ENCODE data around the gene FHL2. TPM values are rescaled to one million over a fixed set of nuclear protein-coding genes. Genes with fewer than 3 reads are reported as not detected.

Gene FHL2
- total RNA-seq, 6 experiments from 2014 or later, result 4.2 to 36.6 (median 12.0) TPM

GRCh38 chr2:105376010-105376409 is 22.8 kb downstream of the FHL2 start:
- ATAC-seq (no peak), DNase-seq (no peak)
- Histone ChIP-seq H3K36me3 (peaks cover 0 to 3% (median 0%) of the 10 kb centered on the region in 4 donors), H3K27ac (peak overlapping the region in 1 of 3 donors; percentile 15), H3K4me1 (peaks cover 0 to 6% (median 0%) of the 10 kb centered on the region in 4 donors), H3K27me3 (no peaks in the 10 kb centered on the region), H3K9me3 (no peaks in the 10 kb centered on the region), H3K4me3 (no peak overlapping the region)
- intact Hi-C loops (cut with DNase I), result no loop called here
- 69% methylated on average over 6 of the region's 11 CpGs for WGBS (ENCODE audit: insufficient coverage, low coverage, low lambda C conversion rate, missing lambda C conversion rate)
- TF ChIP-seq POLR2A (IDR thresholded peaks at IDR 0.05), result no peak
- no peak for TF ChIP-seq CTCF (IDR thresholded peaks at IDR 0.05)

- DNase-seq (no peak), ATAC-seq (peak in 3 of 4 donors; percentile 16 to 42 (median 31))
- Histone ChIP-seq H3K9me3 (no peaks in the 10 kb centered on the region), H3K4me1 (peaks cover 0 to 6% (median 0%) of the 10 kb centered on the region in 4 donors), H3K4me3 (no peak overlapping the region), H3K36me3 (peaks cover 0 to 3% (median 0%) of the 10 kb centered on the region in 4 donors), H3K27ac (peak overlapping the region in 1 of 3 donors; percentile 51), H3K27me3 (no peaks in the 10 kb centered on the region)
- TF ChIP-seq POLR2A (IDR thresholded peaks at IDR 0.05) (no peak), CTCF (IDR thresholded peaks at IDR 0.05) (no peak)
- intact Hi-C loops (cut with DNase I), result no loop called here
- 64% methylated on average over 14 of the region's 15 CpGs for WGBS (ENCODE audit: insufficient coverage, low coverage, low lambda C conversion rate, missing lambda C conversion rate)
These were observed 23.8 kb downstream of the FHL2 start for GRCh38 chr2:105375001-105375561.

- Histone ChIP-seq H3K9me3 (no peaks in the 10 kb centered on the region), H3K4me3 (no peak overlapping the region), H3K36me3 (peaks cover 0 to 3% (median 0%) of the 10 kb centered on the region in 4 donors), H3K27me3 (no peaks in the 10 kb centered on the region), H3K4me1 (peaks cover 0 to 6% (median 0%) of the 10 kb centered on the region in 4 donors), H3K27ac (peak overlapping the region in 1 of 3 donors; percentile 51)
- ATAC-seq (no peak), DNase-seq (no peak)
- TF ChIP-seq POLR2A (IDR thresholded peaks at IDR 0.05) (no peak), CTCF (IDR thresholded peaks at IDR 0.05) (no peak)
- 77% methylated on average over 9 of the region's 9 CpGs for whole genome bisulfite sequencing (ENCODE audit: insufficient coverage, low coverage, low lambda C conversion rate, missing lambda C conversion rate)
- intact Hi-C loops (cut with DNase I), result loop anchor here in 1 of 2 donors (5.0 kb wide), 1 partner anchor 148 kb away; no protein-coding TSS in a partner anchor
These were observed 24.9 kb downstream of the FHL2 start for GRCh38 chr2:105373895-105374401.

- Histone ChIP-seq H3K4me1 (peaks cover 0 to 6% (median 0%) of the 10 kb centered on the region in 4 donors), H3K27me3 (no peaks in the 10 kb centered on the region), H3K9me3 (no peaks in the 10 kb centered on the region), H3K4me3 (no peak overlapping the region), H3K27ac (no peak overlapping the region), H3K36me3 (peaks cover 0 to 3% (median 0%) of the 10 kb centered on the region in 4 donors)
- DNase-seq, result no peak
- intact Hi-C loops (cut with DNase I), result loop anchor here in 1 of 2 donors (5.0 kb wide), 1 partner anchor 149 kb away; no protein-coding TSS in a partner anchor
- TF ChIP-seq POLR2A (IDR thresholded peaks at IDR 0.05) (no peak), CTCF (IDR thresholded peaks at IDR 0.05) (no peak)
- 23% methylated on average over 8 of the region's 9 CpGs for WGBS (ENCODE audit: insufficient coverage, low coverage, low lambda C conversion rate, missing lambda C conversion rate)
- peak in 2 of 4 donors; percentile 19 to 25 for ATAC-seq
These were observed 25.5 kb downstream of the FHL2 start for GRCh38 chr2:105373344-105373781.

Measured in right lobe of liver (tissue), 6 donors.